OCI-M2 (cell line): Measurements from ENCODE around the gene TIGIT.

Source experiments
- DNase-seq: peaks from one replicate; lab custom pipeline; 2025; ENCODE audit not compliant: unreplicated experiment; lab: John Stamatoyannopoulos, UW

Gene TIGIT

DNA sequence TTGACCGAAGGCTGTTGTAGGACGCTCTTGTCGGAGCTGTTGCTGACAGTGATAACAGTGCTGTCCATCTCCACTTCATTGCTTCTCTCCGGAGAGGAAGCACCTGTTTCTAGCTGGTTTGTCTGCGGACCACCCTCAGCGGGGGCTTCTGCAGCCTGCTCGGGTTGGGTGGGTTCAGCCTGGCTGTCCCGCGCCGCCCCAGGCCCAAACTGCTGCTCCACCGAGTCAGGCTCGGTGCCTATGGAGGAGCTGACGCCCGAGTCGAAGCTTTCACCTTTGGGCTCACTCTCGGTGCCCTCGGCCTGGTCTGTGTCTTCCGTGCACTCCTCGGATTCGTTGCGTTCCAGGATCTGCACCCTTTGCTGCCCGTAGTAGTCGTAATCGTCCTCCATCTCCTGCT is 56.9 kb downstream of the TIGIT start:
- DNase-seq = no peak

DNA sequence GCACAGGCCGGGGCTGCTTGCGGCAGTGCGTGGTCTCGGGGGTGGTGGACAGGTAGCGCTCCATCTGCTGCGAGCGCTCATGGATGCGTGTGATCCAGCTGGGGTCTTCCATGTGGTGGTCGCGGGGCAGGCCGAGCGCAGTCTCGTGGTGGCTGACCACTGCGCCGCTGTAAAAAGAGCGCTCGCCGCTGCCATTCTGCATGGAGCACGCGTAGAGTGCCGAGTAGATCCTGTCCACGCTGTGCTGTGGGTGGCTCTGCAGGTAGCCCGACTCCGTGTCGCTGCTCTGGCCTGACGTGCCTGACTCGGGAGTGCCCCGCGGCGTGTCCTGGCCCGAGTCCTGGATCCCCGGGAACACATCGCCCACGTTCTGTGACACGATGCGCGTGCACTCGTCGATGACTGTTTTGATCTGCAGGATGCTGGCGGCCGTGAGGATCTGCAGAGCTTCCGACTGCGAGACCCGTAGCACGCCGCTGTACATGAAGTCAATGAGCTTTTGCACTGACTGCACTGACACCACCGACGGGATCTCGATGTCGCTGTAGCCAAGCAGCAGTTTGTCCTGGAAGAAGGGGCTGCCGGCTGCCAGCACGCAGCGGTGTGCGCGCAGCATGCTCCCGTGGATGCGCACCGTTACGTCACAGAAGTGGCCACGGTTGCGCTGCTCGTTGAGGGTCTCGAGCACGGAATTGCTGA is 57.4 kb downstream of the TIGIT start:
- DNase-seq = no peak

DNA sequence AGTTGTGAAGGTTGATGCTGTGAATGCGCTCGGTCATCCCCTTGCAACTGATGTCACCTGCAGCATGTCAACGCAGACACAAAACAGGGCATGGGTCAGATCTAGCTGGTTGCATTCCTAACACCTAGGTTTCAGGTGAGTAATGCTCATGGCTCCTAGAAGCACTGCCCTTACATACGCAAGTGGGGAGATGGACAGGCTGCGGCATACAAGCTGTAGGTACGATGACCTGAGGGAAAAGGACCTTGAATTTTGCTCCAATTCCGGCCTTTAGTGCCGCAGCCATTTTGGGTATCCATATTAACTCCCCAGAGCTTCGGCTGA is 58.0 kb downstream of the TIGIT start:
- no peak for DNase-seq

DNA sequence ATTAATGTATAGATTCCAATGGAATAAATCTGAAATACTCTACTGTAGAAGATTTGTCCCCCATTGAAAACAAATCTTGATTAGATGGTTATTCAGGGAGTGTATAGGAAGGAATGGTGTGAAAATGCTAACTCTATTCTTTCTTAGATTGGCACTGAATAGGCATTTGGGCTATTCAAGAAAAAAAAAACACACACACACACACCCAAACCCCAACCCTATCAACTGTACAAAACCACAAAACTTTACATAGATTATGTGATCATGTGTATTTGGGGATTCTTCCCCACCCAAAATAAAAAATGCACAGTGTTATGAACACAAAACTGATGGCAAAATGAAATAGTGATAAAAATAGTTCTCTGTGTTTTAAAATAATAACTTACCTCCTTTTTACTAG is 61.8 kb downstream of the TIGIT start:
- DNase-seq = no peak

DNA sequence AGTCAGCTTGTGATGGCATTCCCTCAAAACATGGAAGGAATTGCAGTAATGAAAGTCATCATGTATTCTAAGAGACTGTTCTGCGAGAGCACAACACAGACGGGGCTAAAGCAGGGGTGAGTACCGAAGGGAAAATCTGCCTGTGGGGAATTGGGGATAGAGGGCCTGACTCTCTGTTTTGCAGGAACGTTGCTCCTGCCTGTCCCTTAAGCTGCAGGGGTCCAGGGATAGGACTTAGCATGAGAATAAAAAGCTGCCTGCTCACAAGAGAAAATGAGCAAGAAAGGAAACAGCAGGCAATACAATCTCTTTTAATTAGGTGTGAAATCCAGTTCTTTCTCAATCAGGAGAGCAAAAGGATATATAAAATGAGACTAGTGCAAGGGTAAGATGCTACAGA is 62.2 kb downstream of the TIGIT start:
- no peak for DNase-seq

DNA sequence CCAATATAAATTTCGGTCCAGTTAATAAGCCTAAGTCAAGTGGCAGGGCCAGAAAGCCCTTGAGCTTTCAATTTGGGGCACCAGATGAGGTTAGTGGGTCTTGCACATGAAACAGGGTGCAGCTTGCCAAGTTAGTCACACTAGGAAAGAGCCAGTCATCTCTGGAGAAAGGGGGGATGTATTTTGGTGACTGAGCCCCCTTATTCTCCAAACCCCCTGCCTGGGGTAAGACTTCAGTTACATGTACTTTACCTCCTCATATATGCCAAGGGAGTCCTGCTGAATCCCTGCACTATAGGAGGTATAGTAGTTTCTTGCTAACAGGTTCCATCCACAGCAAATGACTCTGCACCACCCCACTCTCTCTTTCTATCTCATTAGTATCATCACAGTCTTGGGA is 62.7 kb downstream of the TIGIT start:
- DNase-seq = no peak
